ENCODE results near the gene IVNS1ABP.
"Not testable (repeated sequence)": the region's sequence is repeated elsewhere in the genome, so short reads cannot be mapped to it uniquely, and the experiment has no call there.

The IVNS1ABP gene

GRCh38 chr1:185317034-185317885 lies at the start of gene IVNS1ABP:
Gene IVNS1ABP (minus strand): TSS chr1:185317243. CDS start chr1:185309493, 7,750 bp downstream.
- peak; percentile 82 for DNase-seq (ENCODE audit: low read depth, low spot score)

GRCh38 chr1:185365951-185366350 lies 48.9 kb upstream of the IVNS1ABP start:
- DNase-seq (ENCODE audit: low read depth, low spot score) = no peak

- not testable (repeated sequence) for DNase-seq (ENCODE audit: low read depth, low spot score)
These were observed 47.5 kb upstream of the IVNS1ABP start for GRCh38 chr1:185364528-185364927.

- DNase-seq (ENCODE audit: low read depth, low spot score) = no peak
These were observed 46.2 kb upstream of the IVNS1ABP start for GRCh38 chr1:185363205-185363604.

- no peak for DNase-seq (ENCODE audit: low read depth, low spot score)
These were observed 43.7 kb upstream of the IVNS1ABP start for GRCh38 chr1:185360714-185361113.

GRCh38 chr1:185358957-185359356 lies 41.9 kb upstream of the IVNS1ABP start:
- DNase-seq (ENCODE audit: low read depth, low spot score) = no peak

- DNase-seq (ENCODE audit: low read depth, low spot score) = no peak
These were observed 38.9 kb upstream of the IVNS1ABP start for GRCh38 chr1:185355947-185356346.

GRCh38 chr1:185353124-185353523 lies 36.1 kb upstream of the IVNS1ABP start:
- DNase-seq (ENCODE audit: low read depth, low spot score) = no peak

GRCh38 chr1:185351734-185352466 lies 34.9 kb upstream of the IVNS1ABP start:
- DNase-seq (ENCODE audit: low read depth, low spot score) = no peak

- no peak for DNase-seq (ENCODE audit: low read depth, low spot score)
These were observed 33.0 kb upstream of the IVNS1ABP start for GRCh38 chr1:185350027-185350442.

GRCh38 chr1:185349556-185349955 lies 32.5 kb upstream of the IVNS1ABP start:
- no peak for DNase-seq (ENCODE audit: low read depth, low spot score)

- DNase-seq (ENCODE audit: low read depth, low spot score) = no peak
These were observed 31.9 kb upstream of the IVNS1ABP start for GRCh38 chr1:185348985-185349384.

GRCh38 chr1:185348296-185348695 lies 31.3 kb upstream of the IVNS1ABP start:
- no peak for DNase-seq (ENCODE audit: low read depth, low spot score)

GRCh38 chr1:185345913-185346720 lies 29.1 kb upstream of the IVNS1ABP start:
- DNase-seq (ENCODE audit: low read depth, low spot score) = no peak

- DNase-seq (ENCODE audit: low read depth, low spot score) = no peak
These were observed 26.3 kb upstream of the IVNS1ABP start for GRCh38 chr1:185343306-185343705.

- DNase-seq (ENCODE audit: low read depth, low spot score) = no peak
These were observed 25.7 kb upstream of the IVNS1ABP start for GRCh38 chr1:185342672-185343259.

- DNase-seq (ENCODE audit: low read depth, low spot score) = no peak
These were observed 25.0 kb upstream of the IVNS1ABP start for GRCh38 chr1:185342017-185342416.

GRCh38 chr1:185341196-185341781 lies 24.2 kb upstream of the IVNS1ABP start:
- no peak for DNase-seq (ENCODE audit: low read depth, low spot score)

GRCh38 chr1:185338719-185339622 lies 21.9 kb upstream of the IVNS1ABP start:
- no peak for DNase-seq (ENCODE audit: low read depth, low spot score)

GRCh38 chr1:185337246-185337645 lies 20.2 kb upstream of the IVNS1ABP start:
- no peak for DNase-seq (ENCODE audit: low read depth, low spot score)
